GM12801 (cell line): Measurements from ENCODE around the gene H1-8.

Experiments
- CTCF ChIP-seq: IDR thresholded peaks from one replicate; pipeline ENCODE4 v1.5.1; 2011; ENCODE audit warnings: control low read depth; ENCODE audit not compliant: insufficient read length; ENCODE audit errors: extremely low read depth

Gene H1-8

GRCh38 chr3:129586746-129587430, 43.9 kb downstream of the H1-8 start:
- TF ChIP-seq CTCF: no peak

GRCh38 chr3:129587566-129588210, 44.7 kb downstream of the H1-8 start:
- TF ChIP-seq CTCF: no peak

DNA sequence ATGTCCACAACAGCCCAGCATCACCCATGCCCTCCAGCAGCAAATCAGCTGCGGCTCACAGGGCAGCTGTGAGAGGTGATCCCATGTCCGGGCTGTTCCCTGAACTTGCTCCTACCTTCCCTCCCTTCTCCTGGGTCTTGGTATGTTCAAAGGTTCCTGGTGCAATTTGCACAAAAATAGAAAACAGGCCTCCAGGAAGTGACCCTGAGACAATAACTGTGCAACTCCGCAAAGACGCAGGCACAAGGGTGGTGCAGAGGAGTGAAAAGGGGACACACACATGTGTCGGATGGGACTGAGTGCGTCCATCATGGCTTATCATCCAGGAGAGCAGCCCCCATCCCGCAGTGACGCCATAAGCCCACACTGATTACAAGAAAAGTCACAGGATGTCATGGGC, 47.2 kb downstream of the H1-8 start:
- no peak for TF ChIP-seq CTCF

DNA sequence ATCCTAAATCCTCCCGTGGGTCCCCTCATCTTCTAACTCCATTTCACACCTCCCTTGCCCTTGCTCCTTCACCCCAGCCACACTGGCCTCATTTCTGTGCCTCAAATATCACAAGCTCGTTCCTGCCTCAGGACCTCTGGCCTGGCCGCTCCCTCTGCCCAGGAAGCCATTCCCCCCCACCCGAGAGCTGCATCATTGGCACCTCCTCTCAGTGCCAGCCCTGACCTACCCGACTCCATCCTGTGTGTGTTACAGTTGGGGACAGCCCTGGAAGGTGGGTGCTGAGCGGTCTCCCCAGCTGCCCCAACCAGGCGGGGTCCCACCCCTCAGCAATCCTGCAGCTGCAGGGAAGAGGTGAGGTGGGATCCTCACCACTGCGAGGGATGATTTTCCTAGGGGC, 49.0 kb downstream of the H1-8 start:
- TF ChIP-seq CTCF: no peak

GRCh38 chr3:129592381-129593131, 49.6 kb downstream of the H1-8 start:
- no peak for TF ChIP-seq CTCF

DNA sequence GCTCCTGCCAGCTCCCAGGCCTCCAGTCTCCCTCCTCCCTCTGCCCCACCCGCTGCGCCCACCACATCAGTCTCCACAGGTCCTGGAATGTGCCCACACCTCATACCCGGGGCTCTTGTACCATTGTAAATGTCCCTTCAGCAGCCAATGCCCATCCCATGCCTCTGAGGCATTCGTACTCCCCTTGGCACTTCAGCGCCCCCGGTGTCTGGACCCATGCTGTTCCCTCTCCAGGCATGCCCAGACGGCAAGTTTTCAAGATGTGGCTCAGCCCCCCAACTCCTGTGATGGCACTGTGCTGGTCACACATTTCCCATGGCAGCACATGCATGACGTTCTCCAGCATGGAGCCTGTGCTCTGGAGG, 50.2 kb downstream of the H1-8 start:
- TF ChIP-seq CTCF: no peak

- no peak for TF ChIP-seq CTCF
Measured at GRCh38 chr3:129593595-129594339, 50.8 kb downstream of the H1-8 start.
